ENCODE measurements around the gene MYO1E.

- TF ChIP-seq, protein P1, sequence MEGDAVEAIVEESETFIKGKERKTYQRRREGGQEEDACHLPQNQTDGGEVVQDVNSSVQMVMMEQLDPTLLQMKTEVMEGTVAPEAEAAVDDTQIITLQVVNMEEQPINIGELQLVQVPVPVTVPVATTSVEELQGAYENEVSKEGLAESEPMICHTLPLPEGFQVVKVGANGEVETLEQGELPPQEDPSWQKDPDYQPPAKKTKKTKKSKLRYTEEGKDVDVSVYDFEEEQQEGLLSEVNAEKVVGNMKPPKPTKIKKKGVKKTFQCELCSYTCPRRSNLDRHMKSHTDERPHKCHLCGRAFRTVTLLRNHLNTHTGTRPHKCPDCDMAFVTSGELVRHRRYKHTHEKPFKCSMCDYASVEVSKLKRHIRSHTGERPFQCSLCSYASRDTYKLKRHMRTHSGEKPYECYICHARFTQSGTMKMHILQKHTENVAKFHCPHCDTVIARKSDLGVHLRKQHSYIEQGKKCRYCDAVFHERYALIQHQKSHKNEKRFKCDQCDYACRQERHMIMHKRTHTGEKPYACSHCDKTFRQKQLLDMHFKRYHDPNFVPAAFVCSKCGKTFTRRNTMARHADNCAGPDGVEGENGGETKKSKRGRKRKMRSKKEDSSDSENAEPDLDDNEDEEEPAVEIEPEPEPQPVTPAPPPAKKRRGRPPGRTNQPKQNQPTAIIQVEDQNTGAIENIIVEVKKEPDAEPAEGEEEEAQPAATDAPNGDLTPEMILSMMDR (IDR thresholded peaks at IDR 0.05) = no peak
- TF ChIP-seq POLR2A (IDR thresholded peaks at IDR 0.05) = no peak
These were observed 251.7 kb downstream of the MYO1E start for GRCh38 chr15:59120937-59121336.

All from uterus (tissue), 2 donors.